Activated effector memory CD4-positive, alpha-beta T cell treated with anti-CD3 and anti-CD28 coated beads, Interleukin-2, amount 50 U/mL, for 16 hours (primary cell): ENCODE results near the gene TMTC2.

ENCODE experiments used
- DNase-seq: peaks from one replicate; pipeline ENCODE4 v3.0.0-alpha.2; 2020

TMTC2 gene

DNA sequence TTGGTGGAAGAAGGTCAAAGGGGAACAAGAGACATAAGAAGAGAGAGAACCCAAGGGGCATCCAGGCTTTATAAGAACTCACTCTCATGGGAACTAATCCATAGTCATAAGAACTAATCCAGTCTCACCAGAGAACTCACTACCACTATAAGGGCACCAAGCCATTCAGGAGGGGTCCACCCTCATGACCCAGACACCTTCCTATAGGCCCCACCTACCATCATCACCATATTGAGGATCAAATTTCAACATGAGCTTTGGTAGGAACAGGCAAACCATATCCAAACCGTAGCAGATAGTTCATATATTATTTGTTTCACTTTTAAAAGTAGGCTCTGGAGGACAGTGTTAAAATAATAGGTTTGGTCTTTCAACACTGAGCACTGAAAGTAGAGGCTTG lies 350.1 kb downstream of the TMTC2 start:
- DNase-seq: no peak

DNA sequence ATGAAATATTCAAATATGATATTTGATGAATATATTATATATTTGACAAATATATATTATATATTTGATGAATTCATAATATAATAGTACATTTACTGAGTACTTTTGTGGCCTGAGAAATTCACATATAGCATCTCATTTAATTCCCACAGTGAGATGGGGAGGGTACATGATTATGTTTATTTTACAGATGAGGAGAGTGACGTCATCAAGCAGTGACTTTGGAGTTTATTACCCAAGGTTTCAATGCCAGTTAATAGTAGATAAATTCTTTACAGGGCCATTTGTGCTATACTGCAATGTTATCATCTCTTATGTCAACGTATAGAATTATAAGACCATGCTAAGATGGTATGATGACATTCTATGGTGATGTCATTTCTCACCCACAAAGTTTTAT lies 352.7 kb downstream of the TMTC2 start:
- no peak for DNase-seq

DNA sequence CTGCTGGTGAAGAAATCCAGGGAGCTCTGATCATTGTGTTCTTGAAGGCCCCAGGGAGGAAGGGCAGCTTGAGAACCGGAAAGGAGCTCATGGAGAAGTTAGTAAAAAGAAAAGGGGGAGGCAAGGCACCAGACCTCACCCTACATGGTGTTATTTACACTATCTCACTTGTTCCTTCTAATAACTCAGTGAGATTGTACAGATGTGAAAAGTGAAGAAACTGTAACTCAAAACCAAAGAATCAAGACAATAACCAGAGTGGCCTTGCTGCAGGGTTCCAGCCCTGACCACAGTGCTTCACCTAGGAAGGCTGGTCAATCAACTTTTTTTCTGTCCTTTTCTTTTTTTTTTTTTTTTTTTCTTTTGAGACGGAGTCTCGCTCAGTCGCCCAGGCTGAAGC lies 353.6 kb downstream of the TMTC2 start:
- DNase-seq: no peak

DNA sequence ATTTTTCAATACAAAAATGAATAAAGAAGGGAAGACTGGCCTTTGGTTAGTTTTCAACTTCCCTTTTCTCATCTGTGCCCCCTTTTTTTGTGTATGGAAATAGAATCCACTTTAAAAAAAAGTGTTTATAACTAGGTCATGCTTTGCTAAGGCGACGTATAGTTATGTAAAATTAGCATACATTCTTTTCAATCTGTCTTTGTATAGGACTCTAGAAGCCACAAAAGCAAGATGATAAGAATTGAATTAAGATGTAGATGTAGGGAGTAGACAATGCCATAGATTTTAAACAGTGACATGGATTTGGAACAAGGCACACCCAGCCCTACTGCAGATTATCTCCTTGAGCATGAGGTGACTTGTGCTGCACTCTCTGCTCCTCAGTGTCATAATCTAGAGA lies 354.3 kb downstream of the TMTC2 start:
- no peak for DNase-seq

DNA sequence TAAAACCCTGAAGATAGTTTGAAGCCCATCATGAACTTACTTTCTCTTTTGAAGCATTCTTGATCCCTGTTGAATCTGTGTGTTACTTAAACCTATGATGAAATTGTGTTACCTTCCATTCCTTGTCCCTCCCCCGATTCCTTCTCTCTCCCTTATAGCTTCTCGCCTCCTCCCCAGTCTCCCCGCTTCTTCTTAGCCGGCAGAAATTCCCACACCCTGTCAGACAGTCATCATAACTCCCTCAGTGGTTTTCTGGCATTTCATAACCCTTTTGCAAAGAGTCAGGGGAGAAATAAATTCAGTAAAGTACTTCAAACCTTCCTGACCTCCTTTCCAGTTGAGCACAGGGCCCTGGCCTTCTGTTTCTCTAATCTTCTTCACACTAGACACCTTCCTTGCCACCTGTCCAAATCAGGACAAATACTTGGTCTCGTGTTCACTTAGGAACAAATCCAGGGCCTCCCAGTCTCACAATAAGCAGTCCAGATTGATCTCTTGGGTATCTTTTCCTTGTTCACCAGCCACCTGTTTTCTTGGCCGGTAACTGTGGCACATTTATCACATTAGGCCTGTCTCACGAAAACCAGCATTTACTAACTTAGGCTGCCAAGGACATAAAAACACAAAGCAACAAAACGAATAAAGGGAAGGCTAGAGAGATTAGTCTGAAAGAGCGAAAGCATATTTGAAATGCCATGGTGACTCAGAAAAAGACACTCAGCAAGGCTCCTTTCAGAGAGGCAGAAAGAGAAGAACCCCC lies 355.9 kb downstream of the TMTC2 start:
- DNase-seq: no peak

DNA sequence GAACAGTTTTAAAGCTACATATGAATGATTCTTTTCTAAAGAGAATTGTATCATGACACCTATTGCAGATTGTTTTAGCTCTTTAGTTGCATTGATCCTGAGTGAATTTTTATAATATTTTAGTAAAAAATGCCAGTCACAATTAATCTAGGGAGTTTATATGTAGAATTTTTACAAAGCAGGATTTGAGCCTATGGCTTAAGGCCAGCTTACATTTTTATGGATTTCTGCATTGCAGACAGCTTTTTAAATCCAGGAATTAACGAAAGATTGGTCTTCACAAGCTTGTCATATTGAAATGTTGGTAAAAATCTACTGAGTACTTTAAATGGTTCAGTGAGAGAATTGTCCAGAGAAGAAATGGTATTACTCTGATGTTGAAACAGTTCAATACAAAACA lies 358.0 kb downstream of the TMTC2 start:
- no peak for DNase-seq

DNA sequence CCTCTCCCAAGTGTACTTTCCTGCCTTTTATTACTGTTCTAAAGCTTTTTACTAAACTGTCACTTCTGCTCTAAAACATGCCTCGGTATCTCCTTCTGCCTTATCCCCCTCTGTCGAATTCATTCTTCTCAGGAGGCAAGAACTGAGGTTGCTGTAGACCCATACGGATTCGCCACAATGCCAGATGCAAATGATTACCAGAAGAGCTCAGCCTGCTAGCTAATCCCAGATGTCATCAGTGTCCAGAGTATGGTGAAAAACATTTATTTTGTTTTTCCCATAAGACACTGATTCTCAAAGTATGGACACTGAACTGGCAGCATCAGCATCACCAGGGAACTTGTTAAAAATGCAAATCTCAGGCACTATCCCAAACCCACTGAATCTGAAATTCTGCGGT lies 359.3 kb downstream of the TMTC2 start:
- DNase-seq: no peak

DNA sequence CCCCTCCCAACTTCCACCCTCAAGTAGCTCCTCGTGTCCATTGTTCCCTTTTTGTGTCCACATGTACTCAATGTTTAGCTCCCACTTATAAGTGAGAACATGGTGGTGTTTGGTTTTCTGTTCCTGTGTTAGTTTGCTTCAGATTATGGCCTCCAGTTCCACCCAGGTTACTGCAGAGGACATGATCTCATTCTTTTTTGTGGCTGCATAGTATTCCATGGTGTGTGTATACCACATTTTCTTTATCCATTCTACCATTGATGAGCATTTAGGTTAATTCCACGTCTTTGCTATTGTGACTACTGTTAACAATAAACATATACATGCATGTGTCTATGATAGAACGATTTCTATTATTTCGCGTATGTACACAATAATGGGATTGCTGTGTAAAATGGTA lies 362.6 kb downstream of the TMTC2 start:
- no peak for DNase-seq

DNA sequence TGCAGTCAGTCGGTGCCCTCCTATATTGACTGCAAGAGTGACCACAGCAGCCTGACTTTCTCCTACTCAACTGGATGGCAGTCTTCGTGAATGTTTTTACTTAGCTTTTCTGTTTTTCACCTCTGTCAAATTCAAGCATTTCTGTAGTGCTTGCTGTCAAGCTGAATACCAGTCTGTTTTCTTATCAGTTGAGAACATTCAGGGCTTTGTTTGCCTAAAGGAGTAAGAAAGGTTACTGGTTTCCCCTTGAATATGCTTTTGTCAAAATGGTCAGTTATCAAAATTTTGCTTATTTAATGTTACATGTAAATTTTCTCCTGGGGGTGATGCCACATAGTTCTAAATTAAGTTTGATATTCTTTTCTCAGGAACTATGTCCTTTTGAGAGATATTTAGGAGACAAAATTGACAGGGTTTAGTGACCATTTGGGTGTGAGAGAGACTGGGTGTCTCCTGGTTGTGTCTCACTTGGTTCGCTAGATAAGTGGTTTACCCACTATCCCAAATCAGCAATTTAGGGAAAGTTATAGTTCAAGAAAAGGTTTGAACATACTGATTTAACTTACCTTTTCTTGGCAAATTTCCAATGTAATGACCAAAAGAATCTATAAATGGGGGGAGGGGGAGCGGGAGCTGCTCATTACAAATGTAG lies 366.3 kb downstream of the TMTC2 start:
- no peak for DNase-seq

DNA sequence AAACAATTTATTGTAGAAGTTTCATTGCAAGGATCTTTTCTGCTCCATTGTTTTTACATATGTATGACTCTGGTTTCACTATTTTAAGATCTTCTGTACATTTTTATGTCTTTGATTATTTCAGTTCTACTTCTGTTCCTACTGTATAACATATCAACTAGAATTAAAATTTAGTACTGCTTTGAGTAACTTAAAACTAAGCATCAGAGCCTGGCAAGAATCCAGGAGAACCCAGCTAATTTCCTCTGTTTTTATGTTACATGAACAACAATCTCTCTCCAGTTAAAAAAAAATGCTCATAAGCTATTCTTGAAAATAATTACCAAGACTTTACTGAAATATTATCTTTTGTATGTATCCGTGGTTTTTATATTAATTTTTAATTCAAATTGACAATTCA lies 370.7 kb downstream of the TMTC2 start:
- no peak for DNase-seq

DNA sequence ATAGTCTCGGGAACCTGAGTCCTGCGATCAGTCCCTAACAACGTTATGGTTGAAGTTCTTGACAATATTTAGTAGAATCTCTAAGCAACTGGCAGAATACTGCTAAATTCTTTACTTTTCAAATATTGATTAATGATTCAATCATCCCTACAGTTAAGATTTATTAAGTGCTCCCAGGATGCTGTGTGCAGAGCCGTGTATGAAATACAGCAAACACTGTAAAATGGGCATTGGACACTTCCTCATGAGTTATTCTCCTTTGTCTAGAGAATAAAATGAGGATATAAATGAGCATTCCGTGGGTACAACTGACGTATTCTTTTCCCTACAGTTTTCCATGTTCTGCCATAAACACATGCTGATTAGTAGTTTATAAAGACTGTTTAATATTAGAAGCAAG lies 372.4 kb downstream of the TMTC2 start:
- no peak for DNase-seq

DNA sequence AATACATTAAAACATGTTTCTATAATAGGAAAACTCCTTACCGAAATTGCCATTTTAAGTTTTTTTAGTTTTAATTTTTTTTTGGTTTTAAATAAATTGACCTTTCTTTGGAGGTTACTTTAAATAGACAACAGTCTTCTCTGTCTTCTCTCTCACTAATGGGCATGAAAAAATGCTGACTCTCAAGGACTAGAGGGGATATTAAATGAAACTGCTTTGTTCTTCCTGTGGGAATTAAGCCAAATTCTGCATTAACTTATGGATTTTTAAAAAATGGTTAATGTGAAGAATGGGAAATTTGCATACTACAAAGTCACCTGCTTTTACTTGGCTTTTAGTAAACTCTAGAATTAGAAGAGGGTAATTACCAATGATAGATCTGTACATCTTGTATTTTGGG lies 378.9 kb downstream of the TMTC2 start:
- no peak for DNase-seq

DNA sequence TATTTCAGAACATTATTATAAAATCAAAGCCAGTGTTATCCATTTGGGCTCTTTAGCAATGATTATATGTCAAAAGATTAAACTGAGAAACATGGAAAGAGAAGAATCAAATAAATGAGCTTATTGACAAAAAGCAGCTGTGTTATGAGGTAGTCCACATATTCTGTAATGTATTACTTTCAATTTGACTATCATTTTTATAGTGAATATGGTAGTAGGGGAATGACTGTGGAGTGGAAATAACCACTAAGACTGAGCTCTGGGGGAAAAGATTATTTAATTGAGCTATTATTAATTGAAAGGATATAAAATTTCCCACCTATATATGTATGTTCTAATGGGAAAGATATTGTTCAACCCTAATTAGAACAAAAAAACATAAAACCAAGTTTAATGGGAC lies 381.3 kb downstream of the TMTC2 start:
- no peak for DNase-seq

DNA sequence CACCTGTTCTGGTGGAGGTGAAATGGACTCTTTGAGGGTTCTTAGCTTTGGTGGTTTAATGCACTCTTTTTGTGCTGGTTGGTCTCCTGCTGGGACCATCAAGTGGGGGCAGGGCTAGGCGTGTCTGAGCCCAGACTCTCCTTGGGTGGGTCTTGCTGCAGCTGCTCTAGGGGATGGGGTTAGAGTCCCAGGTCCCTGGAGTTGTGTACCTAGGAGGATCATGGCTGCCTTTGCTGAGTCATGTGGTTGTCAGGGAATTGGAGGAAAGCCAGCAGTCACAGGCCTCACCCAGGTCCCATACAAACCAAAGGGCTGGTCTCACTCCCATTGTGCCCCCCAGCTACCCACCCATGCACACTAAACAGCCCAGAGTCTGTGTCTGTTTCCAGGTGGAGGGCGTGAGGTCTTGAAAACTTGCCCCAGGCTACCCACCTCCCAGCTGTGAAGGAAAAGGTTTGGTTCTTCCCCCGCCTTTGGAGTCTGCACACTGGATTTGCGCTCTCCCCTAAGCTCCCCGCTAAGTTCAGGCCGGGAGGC lies 387.7 kb downstream of the TMTC2 start:
- no peak for DNase-seq

DNA sequence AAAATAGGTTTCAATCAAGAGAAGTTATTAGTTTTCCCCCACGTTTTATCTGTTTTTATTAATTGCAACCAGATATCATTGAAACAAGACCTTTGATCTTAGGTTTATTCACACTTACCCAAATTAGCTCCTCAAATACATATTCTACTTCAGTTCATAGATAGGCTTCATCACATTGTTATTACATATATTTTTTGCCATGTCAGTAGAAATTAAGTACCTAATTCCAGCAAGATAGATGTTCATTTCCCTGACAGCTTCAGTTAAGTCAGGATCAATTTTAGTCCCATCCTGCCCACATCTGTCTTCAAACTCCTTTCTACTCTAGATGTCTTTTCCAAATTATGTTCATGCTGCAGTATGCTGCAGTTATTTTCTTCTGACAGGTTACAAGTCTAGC lies 388.8 kb downstream of the TMTC2 start:
- DNase-seq: no peak

DNA sequence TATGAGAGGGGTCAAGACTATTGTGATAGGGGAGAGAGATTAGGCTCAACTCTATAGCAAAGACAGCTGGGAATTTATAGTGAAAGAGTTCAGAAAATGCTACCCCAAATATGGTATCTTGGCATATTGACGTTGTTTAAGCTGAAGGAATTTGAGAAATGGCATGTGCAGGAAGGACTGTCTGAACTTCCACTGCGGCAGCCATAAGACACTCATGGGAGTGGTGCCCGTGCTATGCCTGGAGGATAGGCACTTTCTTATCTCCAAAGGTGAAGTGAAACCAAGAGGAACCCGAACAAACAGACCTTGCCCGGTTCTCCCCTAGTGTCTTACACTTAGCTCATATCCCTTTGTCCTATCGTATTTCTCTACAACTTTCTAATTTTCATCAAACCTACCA lies 390.3 kb downstream of the TMTC2 start:
- DNase-seq: no peak

DNA sequence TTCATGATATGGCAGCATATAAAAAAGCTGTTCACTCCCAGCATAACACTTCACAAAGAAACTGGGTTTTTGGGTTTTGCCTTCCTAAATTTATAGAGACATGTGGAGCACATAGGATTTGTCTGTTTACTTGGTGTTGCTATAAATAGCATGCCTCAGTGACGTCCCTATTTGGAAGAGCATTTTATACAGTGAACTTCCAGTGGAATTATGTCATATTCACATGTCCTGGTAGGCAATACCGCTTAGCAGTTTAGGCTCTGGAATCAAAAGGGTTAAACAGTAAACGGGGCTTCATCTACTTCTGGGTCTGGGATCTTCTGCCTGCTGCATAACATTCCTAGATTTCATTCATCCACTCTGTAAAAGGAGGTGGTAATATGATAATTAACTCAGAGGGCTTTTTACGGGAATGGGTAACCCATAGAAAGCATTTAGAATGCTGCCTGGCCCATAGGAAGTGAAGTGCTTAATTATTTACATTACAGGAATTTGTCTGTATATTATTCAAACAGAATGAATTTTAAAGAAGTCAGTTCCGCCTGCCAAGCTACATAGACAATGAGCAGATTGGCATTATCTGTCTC lies 396.1 kb downstream of the TMTC2 start:
- DNase-seq: no peak

DNA sequence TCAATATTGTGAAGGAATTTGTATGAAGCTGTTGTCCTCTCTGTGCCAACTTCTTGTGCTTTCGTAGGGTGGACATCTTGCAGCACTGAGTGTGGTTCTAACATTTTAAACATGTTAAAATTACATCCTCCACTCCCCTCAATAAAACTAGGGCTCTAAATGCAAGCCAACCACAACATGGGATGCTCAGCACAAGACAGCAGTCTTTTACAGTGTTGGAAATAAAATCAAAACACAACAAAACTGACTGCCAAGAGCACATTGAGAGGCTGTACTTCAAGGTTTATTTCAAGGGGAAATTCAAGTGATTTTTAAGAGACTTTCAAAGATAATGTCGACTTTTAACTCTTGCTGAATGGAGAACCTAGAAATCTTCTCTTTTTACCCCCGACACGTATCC lies 396.9 kb downstream of the TMTC2 start:
- no peak for DNase-seq

DNA sequence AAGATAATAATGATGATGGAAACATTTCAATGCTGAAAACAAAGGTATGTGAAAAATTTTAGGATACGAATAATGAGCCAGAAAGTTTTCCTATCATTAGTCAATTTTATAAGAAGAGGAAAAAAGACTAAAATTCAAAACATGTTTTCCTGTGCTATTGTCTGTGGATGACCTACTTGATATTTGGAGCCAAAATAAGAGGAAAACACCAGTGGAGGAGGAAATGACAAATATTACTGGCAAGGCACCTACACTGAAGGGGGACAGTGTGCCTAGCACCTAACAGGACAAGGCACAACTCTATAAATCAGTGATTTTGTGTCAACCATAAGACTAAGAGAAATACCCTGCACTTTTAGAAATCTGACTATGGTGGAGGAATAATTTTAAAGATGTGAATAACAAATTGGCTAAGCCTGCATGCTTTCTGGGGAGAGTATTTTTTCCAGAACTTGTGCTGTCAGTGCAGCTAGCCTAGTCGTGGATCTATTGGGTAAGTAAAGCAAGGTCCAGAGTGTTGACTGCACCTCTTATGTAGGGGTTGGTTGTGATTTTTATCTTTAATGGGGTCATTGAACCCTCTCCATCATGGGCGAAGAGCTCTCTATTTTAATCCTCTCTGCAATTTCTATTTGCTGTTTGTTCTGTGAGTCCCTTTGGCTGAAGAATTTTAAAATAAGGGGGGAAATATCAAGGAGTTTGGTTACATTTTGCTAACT lies 398.0 kb downstream of the TMTC2 start:
- no peak for DNase-seq

DNA sequence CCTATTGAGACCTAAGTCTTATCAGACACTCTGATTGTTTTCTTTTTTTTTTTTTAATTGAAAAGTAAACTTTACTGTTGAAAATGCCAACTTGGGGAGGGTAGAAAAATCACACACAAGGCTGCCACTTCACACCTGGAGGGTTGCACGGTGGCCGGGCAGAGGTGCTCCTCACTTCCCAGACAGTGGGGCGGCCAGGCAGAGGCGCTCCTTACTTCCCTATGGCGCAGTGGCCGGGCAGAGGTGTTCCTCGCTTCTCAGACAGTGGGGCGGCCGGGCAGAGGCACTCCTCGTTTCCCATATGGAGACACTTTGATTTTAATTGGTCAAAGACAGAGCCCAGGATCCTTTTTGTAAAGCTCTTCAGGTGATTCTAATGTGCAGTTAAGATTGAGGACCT lies 399.3 kb downstream of the TMTC2 start:
- no peak for DNase-seq

DNA sequence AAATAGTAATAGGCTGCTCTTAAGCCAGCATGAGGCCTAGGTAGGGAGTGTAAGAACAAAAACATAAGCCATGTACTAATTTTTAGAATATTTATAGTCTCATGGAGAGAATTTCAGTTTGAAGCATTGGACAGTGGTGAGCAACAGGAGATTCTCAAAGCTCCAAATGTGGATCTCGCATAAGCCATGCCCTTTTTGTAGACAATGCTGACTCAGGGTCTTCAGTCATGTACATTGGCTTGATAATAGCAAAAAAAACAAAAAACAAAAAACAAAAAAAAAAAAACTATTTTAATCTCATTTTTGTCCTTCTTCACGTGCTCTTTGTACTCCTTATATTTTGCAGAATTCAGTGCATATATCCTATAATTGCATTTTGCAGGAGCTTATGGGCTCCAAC lies 402.9 kb downstream of the TMTC2 start:
- DNase-seq: no peak

DNA sequence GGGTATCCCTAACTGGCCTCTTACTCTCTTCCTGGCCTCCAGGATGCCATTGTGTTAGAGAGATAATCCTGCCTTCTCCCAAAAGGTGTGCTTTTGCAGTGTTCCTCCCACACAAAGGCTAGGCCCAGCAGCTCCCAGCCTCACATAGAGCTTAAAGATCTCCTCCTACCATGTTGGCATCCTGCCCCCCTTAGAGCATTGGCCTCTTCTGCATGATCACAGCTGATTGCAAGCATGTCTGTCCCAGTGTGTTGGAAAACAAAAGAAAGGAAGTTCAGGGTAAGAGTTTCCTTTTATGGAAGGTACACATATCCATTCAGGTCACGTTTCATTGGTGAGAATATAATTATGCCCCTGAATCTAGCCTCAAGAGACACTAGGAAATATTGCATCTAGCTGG lies 405.4 kb downstream of the TMTC2 start:
- DNase-seq: no peak

DNA sequence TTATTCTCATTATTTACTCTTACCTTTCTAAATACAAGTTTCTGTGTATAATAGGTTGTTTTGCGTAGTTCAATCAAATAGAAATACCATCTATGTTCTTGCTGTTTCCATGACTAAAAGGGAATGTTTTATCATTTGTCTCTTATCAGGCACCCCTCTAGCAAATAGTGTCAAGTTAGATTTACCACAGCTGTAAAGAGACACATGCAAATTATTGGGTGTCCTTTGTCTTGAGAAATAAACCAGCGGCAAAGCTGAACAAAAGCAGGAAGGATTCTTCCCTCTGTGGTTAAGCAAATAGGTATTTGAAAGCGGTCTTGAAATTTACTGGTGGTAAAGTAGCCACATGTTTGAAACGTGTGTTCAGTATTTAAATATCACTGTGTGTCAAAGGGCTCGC lies 405.9 kb downstream of the TMTC2 start:
- no peak for DNase-seq

DNA sequence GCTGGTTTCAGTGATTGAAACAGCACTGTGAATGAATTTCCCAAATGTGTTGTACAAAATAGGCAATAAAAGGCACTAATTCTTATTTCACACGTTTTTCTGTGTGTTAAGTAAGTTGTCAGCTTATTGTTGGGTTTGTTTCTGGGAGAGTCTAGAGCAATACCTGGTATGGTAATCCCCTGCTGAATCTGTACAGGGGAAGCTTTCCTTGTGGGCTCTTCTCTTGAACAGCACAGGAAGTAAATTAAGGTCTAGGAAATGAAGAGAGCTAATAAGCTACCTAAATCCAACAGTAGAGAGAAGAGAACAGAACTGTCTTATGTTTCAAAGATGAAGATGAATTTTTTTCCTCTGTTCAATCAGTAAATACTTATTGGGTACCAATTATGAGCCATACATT lies 406.7 kb downstream of the TMTC2 start:
- no peak for DNase-seq
